ENCODE data around the gene GLO1.
"Not testable (repeated sequence)": the region's sequence is repeated elsewhere in the genome, so short reads cannot be mapped to it uniquely, and the experiment has no call there.

The GLO1 gene

DNA sequence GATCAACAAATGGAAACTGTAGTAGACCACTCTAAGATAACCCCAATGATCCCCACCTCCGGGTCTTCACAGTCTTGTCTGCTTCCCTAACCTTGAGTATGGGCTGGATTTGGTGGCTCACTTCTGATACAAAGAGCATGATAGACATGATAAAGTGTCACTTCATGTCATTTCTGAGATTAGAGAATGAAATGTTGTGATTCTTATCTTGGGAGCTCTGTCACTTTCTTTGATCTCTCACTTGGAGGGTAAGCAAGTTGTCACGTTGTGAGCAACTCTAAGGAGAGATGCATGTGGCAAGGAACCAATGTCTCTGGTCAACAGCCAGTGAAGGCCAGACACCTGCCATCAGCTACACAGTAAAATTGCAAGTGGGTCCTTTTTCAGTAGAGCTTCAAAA is 3.0 kb upstream of the GLO1 start:
- no peak for DNase-seq (ENCODE audit: low read depth)

GRCh38 chr6:38703949-38704590 is 1.1 kb upstream of the GLO1 start:
- DNase-seq (ENCODE audit: low read depth): no peak

DNA sequence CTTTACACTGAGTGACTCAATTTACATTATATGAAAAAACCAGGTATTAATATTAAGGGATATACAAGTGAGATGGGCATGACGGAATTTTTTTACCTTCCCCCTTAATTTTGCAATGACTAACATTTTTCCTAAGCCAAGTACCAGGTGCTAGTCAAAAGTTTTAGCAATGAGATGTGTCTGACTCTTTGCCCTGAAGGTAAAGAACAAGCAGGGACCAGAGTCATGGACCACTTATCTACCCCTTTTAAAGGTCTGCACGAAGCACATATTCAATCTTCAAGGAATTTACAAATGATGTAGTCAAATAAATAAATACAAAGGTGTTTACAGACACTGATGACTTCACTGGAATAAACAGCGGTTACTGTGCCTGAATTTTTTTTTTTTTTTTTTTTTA is 1.4 kb downstream of the GLO1 start:
- DNase-seq (ENCODE audit: low read depth): no peak

DNA sequence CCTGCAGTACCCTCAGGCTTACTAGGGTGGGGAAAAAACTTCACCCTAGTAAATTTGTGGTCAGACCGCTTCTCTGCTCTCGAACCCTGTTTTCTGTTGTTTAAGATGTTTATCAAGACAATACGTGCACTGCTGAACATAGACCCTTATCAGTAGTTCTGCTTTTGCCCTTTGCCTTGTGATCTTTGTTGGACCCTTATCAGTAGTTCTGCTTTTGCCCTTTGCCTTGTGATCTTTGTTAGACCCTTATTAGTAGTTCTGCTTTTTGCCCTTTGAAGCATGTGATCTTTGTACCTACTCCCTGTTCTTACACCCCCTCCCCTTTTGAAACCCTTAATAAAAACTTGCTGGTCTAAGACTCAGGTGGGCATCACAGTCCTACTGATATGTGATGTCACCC is 3.2 kb downstream of the GLO1 start:
- DNase-seq (ENCODE audit: low read depth): not testable (repeated sequence)

- no peak for DNase-seq (ENCODE audit: low read depth)
Observed at GRCh38 chr6:38697846-38698245, 5.1 kb downstream of the GLO1 start.

DNA sequence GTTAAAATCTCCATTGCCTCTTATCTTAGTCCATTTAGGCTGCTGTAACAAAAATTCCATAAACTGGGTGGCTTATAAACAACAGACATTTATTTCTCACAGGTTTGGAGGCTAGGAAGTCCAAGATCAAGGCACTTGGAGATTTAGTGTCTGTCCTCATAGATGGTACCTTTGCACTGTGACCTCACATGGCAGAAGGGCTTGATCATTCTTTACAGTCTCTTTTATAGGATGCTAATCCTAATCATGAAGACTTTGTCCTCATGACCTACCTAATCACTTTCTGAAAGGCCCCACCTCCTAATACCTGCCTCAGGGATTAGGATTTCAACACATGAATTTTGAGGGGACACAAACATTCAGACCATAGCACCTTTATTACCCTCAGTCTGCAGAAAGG is 6.6 kb downstream of the GLO1 start:
- DNase-seq (ENCODE audit: low read depth): no peak

DNA sequence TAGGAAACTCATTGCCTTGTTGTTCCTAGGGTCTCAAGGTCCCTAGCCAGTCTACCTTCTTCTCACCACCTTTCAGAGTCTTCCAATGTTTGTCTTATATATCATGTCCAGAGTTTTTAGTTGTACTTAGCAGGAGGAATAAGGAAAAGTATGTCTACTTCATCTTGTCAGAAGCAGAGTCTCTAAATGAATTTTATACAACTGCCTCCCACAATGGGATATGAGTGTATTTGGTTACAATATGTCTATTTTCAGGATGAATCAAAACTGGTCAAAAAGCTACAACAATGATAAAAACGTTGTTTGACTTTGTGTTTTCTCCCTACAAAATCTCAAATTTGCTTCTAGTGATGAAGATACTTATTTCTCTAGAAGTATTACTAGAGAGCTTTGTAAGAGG is 7.0 kb downstream of the GLO1 start:
- no peak for DNase-seq (ENCODE audit: low read depth)

DNA sequence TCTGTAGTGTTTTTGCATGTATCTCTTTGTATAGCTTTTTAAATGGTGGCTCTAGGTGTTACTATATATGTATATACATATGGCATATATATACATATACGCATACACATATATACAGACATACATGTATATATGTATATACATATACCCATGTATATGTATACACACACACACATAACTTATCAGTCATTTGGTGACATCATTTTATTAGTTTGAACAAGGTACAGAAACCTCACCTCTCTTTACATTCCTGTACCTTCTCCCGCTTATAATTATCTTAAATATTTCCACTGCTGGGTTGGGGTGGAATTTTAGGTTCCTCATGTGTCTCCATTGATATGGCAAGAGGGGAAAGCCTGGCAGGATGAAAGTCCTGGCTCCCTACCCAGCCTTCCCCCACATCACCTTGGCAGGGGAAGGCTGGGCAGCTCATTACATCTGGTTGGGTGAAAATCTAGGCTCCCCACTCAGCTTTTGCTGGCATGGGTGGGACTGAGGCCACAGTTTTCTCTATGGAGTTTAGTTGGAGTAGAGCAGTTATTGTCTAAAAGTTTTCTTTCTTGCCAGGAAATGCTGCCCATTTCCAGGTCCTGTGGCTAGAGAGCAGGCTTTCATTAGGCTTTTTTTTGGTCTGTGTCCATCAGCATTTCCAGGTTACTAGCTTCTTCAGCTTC is 7.6 kb downstream of the GLO1 start:
- DNase-seq (ENCODE audit: low read depth): no peak

- DNase-seq (ENCODE audit: low read depth): no peak
Observed at GRCh38 chr6:38688579-38689087, 14.3 kb downstream of the GLO1 start.

DNA sequence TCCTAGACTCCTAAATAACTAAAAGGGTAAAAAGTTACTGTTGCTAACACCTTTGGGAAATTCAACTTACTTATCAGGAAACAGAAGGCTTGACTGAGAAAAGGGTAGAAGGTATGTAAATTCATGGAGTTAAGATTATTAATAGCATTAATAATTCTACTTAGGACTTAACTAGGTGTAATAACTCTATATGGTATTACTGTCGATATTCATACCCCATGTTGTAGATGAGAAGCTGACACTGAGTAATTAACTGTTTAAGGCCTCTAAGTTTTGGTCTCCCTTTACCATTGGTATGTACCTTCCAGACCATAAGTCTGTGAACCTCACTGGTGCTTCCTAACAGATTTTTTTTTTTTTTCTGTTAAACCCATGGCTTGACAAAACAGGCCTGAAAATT is 15.4 kb downstream of the GLO1 start:
- no peak for DNase-seq (ENCODE audit: low read depth)

DNA sequence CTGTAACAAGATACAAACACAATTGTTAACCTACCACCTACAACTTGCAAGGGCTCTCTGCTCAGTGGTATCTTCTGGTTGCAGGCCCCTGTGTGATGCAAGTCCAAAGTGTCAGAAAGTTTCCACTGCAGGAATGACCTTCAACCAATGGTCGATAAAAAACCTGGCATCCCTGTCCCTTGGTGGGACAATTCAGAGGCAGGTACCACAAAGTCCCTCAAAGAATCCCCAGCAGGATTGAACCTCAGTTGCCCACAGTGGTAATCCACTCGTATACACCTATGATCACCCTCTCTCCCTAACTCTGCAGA is 15.9 kb downstream of the GLO1 start:
- DNase-seq (ENCODE audit: low read depth): no peak

DNA sequence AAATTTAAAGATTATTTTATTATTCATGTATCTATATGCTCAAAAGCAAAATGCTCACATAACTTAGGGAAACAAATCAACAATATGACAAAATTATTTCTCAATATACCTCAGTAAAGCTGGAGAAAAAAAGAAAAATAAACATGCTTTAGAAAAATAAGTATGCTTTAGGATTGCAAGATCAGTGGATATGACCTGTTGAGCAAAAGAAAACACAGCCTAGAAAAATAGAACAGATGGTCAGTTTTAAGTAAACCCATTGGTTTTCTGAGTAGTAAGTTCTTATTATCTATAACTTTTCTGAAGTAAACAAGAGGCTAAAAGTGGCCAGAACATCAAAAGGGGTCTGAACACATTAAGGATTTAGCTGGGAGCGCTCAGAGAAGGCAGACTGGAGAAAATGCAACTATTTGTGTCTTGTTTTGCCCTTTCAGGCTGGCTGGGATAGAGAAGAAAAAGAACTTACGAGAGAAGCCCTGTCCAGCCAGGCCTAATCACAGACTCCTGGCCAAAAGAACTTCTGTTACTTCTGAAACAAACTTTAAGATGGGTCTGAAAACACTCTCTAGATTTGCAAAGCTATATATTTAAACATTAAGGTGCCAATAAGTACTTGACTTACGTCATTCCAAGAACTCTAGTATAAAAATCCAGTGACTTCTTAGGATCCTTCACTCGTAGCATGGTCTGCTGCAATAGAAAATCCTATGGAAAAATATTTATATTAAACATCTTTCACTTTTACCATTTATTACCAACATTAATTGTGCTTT is 16.5 kb downstream of the GLO1 start:
- no peak for DNase-seq (ENCODE audit: low read depth)

GRCh38 chr6:38684904-38685303 is 18.0 kb downstream of the GLO1 start:
- no peak for DNase-seq (ENCODE audit: low read depth)

DNA sequence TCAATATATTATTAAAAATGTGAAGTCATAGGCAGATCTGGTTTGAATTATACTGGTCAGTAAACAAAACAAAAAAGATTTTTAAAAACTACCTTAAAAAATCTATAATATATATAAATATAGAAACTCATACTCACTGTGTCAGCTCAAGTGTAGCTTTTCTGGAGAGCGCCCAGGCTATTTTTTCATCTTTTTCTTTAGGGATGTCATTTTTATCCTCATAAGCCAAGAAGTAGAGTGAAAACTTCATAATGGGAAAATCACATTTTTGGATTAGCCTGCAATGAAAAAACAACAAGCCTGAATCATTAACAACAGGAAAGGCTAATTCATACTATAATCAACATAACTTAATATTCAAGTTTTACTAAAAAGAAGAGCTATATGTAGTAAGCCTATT is 18.7 kb downstream of the GLO1 start:
- no peak for DNase-seq (ENCODE audit: low read depth)

- DNase-seq (ENCODE audit: low read depth): no peak
Observed at GRCh38 chr6:38681850-38682249, 21.1 kb downstream of the GLO1 start.

DNA sequence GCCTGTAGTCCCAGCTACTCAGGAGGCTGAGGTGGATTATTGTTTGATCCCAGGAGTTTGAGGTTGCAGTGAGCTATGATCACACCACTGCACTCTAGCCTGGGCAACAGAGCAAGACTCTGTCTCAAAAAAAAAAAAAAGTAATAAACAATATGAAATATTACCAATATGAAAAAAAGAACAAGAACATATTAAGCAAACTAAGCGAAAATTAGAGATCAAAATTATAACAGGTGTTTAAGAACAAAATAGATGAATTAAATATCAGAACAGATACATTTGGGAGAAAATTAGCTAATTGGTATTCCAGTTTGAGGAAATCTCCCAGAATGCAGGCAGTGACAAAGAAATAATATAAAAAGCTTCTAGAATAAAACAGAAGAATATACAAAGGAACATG is 23.3 kb downstream of the GLO1 start:
- DNase-seq (ENCODE audit: low read depth): no peak

DNA sequence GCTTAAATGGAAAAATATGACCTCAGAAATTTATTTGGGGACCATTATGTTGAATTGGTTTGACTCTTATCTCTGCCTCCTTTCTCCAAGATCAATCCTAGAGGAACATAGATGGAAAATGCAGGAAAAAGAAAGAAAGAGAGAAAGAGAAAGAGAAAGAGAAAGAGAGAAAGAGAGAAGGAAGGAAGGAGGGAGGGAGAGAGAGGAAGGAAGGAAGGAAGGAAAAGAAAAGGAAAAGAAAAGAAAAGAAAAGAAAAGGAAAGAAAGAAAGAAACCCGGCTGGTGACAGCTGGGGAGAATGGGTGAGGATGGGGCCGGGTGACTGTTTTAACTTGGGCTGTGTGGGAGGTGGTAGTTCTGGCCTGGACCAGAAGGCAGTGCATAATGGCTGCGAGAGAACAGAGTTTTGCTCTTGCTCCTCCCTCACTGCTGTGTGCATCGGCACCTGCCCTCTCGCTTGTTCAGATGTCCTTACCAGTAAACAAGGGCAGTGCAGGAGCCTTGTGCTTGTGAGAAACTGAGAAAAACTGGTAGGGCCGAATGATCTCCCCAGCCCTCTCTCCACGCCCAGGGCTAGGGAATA is 24.7 kb downstream of the GLO1 start:
- DNase-seq (ENCODE audit: low read depth): no peak

DNA sequence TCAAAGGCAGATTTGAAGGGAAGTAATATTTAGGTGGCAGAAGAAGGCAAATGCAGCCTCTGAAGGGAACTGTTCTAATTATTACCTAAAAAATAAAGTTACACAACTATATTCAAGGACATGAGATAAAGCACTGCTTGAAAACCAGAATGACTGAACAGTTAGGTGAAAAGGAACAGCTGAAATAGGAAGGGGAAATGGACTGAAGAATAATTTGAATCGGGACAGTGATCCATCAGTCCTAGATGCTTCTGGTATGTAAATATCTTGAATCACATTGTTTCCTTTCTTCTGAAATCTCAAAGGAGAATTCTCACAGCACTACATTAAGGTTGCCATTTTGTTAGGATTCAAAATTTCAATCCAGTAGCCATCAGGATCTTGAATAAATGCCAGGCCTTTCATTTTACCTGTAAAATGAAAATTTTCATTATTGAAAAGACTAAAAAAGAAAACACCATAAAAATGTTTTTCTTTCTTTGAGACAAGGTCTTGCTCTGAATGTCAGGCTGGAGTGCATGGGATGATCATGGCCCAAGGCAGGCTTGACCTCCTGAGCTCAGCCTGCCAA is 25.9 kb downstream of the GLO1 start:
- DNase-seq (ENCODE audit: low read depth): no peak

DNA sequence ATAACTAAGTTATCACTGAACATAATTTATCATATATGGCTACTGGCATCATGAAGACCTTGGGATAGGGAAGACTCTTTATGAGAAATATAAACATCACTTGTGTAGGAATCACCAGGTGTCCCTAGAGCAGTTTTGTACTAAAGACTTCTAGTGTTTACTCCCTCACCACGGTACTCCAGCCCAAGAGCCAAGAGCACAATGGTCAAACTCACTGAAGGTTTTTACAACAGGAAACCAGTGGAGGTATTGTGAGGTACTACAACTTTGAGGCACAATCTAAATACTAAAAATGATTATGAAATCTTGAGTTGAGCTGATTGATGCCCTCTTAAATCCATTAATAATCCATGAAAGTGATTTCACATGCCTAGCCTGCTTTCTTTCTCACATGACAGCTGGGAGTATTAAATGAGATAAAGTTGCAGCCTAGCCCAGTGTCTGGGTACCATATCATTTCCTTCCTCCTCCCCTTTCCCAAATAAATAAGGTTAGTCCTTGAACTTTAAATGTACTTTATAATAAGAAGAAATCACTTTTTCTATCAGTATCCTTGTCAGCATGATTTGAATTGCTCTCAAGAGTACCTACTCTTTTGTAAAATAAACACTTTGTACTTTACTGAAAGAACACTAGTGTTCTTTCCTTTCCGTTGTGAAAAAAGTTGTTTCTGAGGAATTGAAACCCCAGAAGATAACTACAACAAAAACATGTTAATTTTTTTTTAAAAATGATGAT is 26.5 kb downstream of the GLO1 start:
- DNase-seq (ENCODE audit: low read depth): no peak

GRCh38 chr6:38673397-38674165 is 29.4 kb downstream of the GLO1 start:
- DNase-seq (ENCODE audit: low read depth): no peak

GRCh38 chr6:38671885-38672467 is 31.0 kb downstream of the GLO1 start:
- no peak for DNase-seq (ENCODE audit: low read depth)

Measured in stimulated activated CD8-positive, alpha-beta memory T cell treated with anti-CD3 and anti-CD28 coated beads, Interleukin-15, amount 100 ng/mL, for 24 hours (primary cell).